ENCODE data around the gene IL1RAPL1. TPM values are rescaled to one million over a fixed set of nuclear protein-coding genes. Genes with fewer than 3 reads are reported as not detected.

The IL1RAPL1 gene
- total and polyA plus RNA-seq, 9 of the 15 experiments (the other 6 are each of a cell fraction or from before 2014, with no cell fraction given), result 0.04 to 0.07 (median 0.04) TPM; not detected in 6

DNA sequence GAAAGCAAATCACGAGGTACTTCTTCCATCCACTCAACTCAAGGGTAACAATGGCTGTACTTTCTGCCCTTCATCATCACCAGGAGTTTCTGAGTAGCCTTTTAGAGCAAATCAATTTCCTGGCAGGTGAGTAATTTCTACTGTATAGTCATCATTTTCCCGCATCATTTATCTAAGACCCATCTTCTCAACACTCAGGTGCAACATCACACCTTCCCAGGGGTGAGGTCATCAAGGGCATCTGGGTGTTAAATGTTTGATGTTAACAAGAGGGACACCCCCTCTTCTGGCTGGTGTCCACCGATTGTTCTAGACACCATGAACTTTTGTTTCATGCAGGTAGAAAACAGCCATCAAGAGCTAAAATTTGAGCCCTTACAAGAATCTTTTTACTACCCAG lies 1314.8 kb downstream of the IL1RAPL1 start (continued):
- TF ChIP-seq RFX7 (CRISPR knock-in tag; IDR thresholded peaks at IDR 0.05), result no peak
- TF ChIP-seq FOXK2 (conservative IDR thresholded peaks at IDR 0.05 in 1 of 2, IDR thresholded peaks at IDR 0.05 in 1 of 2; ENCODE audit: low read depth in 2 of 2), result no peak
- TF ChIP-seq, protein P1, sequence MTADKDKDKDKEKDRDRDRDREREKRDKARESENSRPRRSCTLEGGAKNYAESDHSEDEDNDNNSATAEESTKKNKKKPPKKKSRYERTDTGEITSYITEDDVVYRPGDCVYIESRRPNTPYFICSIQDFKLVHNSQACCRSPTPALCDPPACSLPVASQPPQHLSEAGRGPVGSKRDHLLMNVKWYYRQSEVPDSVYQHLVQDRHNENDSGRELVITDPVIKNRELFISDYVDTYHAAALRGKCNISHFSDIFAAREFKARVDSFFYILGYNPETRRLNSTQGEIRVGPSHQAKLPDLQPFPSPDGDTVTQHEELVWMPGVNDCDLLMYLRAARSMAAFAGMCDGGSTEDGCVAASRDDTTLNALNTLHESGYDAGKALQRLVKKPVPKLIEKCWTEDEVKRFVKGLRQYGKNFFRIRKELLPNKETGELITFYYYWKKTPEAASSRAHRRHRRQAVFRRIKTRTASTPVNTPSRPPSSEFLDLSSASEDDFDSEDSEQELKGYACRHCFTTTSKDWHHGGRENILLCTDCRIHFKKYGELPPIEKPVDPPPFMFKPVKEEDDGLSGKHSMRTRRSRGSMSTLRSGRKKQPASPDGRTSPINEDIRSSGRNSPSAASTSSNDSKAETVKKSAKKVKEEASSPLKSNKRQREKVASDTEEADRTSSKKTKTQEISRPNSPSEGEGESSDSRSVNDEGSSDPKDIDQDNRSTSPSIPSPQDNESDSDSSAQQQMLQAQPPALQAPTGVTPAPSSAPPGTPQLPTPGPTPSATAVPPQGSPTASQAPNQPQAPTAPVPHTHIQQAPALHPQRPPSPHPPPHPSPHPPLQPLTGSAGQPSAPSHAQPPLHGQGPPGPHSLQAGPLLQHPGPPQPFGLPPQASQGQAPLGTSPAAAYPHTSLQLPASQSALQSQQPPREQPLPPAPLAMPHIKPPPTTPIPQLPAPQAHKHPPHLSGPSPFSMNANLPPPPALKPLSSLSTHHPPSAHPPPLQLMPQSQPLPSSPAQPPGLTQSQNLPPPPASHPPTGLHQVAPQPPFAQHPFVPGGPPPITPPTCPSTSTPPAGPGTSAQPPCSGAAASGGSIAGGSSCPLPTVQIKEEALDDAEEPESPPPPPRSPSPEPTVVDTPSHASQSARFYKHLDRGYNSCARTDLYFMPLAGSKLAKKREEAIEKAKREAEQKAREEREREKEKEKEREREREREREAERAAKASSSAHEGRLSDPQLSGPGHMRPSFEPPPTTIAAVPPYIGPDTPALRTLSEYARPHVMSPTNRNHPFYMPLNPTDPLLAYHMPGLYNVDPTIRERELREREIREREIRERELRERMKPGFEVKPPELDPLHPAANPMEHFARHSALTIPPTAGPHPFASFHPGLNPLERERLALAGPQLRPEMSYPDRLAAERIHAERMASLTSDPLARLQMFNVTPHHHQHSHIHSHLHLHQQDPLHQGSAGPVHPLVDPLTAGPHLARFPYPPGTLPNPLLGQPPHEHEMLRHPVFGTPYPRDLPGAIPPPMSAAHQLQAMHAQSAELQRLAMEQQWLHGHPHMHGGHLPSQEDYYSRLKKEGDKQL (CRISPR knock-in tag; IDR thresholded peaks at IDR 0.05; ENCODE audit: borderline replicate concordance), result no peak

DNA sequence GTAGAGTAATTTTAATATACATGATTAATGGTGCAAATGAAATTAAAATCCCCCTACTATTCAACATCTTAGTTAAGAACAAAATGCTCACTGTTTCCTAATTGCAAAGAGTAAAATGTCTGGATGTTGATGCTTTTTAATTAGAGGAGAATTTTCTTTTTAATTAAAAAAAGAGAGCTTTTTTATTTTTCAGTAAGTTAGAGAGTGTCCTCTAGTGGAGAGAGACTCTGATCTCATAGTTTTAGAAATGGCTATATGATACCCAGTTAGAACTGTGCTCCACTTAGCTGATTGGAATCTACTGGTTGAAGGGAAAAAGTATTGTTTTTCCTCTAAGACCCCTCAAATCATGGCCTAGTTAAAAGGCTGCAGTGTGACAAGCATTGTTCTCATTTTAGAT lies 1316.1 kb downstream of the IL1RAPL1 start:
- Histone ChIP-seq H3K27ac (ENCODE audit: extremely low read depth, low read depth, low read length) (no peak overlapping the region), H3K4me3 (no peak overlapping the region), H3K79me2 (ENCODE audit: control insufficient read depth, insufficient read depth, low read length) (no peaks in the 10 kb centered on the region), H3K9me1 (ENCODE audit: control insufficient read depth, insufficient read depth, low read length) (no peaks in the 10 kb centered on the region), H3K4me2 (ENCODE audit: insufficient read depth, low read length) (no peak overlapping the region), H3K9ac (ENCODE audit: insufficient read depth in 1 of 2, low read depth in 2 of 2, low read length in 2 of 2) (no peak overlapping the region), H3K4me1 (replicated peaks in 1 of 2; ENCODE audit: control insufficient read depth in 2 of 2, insufficient read depth in 2 of 2, low read length in 2 of 2) (no peaks in the 10 kb centered on the region), H4K20me1 (replicated peaks; ENCODE audit: control insufficient read depth, insufficient read depth, low read length) (no peaks in the 10 kb centered on the region), H2AFZ (ENCODE audit: low read depth, low read length) (no peak overlapping the region), H3K27me3 (ENCODE audit: control insufficient read depth in 2 of 2, insufficient read depth in 2 of 2, low read length in 2 of 2) (no peaks in the 10 kb centered on the region), H3K36me3 (ENCODE audit: control insufficient read depth, insufficient read depth, low read length) (no peaks in the 10 kb centered on the region), H3K9me3 (replicated peaks; ENCODE audit: control insufficient read depth, insufficient read depth, low read depth, low read length) (no peaks in the 10 kb centered on the region)
- intact Hi-C loops (cut with micrococcal nuclease) (no loop called here), in situ Hi-C loops (cut with MboI) (no loop called here)
- DNase-seq (ENCODE audit: extremely low read depth in 1 of 4, low spot score in 3 of 4), result no peak
- ChIA-PET CTCF (ENCODE audit: low intra/inter-chr PET ratio) (no interaction called here), POLR2A (no interaction called here)
- no TSS peak for BruUV-seq (replicated peaks)
- no peak for FAIRE-seq
- no peak for ATAC-seq
- TF ChIP-seq, protein P2, sequence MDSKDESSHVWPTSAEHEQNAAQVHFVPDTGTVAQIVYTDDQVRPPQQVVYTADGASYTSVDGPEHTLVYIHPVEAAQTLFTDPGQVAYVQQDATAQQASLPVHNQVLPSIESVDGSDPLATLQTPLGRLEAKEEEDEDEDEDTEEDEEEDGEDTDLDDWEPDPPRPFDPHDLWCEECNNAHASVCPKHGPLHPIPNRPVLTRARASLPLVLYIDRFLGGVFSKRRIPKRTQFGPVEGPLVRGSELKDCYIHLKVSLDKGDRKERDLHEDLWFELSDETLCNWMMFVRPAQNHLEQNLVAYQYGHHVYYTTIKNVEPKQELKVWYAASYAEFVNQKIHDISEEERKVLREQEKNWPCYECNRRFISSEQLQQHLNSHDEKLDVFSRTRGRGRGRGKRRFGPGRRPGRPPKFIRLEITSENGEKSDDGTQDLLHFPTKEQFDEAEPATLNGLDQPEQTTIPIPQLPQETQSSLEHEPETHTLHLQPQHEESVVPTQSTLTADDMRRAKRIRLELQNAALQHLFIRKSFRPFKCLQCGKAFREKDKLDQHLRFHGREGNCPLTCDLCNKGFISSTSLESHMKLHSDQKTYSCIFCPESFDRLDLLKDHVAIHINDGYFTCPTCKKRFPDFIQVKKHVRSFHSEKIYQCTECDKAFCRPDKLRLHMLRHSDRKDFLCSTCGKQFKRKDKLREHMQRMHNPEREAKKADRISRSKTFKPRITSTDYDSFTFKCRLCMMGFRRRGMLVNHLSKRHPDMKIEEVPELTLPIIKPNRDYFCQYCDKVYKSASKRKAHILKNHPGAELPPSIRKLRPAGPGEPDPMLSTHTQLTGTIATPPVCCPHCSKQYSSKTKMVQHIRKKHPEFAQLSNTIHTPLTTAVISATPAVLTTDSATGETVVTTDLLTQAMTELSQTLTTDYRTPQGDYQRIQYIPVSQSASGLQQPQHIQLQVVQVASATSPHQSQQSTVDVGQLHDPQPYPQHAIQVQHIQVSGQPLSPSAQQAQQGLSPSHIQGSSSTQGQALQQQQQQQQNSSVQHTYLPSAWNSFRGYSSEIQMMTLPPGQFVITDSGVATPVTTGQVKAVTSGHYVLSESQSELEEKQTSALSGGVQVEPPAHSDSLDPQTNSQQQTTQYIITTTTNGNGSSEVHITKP (IDR thresholded peaks at IDR 0.05; ENCODE audit: partially characterized antibody), result no peak
- no peak for TF ChIP-seq FOXJ3 (CRISPR knock-in tag; IDR thresholded peaks at IDR 0.05)
- TF ChIP-seq, protein P3, sequence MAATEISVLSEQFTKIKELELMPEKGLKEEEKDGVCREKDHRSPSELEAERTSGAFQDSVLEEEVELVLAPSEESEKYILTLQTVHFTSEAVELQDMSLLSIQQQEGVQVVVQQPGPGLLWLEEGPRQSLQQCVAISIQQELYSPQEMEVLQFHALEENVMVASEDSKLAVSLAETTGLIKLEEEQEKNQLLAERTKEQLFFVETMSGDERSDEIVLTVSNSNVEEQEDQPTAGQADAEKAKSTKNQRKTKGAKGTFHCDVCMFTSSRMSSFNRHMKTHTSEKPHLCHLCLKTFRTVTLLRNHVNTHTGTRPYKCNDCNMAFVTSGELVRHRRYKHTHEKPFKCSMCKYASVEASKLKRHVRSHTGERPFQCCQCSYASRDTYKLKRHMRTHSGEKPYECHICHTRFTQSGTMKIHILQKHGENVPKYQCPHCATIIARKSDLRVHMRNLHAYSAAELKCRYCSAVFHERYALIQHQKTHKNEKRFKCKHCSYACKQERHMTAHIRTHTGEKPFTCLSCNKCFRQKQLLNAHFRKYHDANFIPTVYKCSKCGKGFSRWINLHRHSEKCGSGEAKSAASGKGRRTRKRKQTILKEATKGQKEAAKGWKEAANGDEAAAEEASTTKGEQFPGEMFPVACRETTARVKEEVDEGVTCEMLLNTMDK (IDR thresholded peaks at IDR 0.05; ENCODE audit: borderline replicate concordance, insufficient read depth, low read depth, low read length, poor library complexity, severe bottlenecking), result no peak
- no peak for TF ChIP-seq PHB2 (IDR thresholded peaks at IDR 0.05; ENCODE audit: low read depth)
- TF ChIP-seq, protein P4, sequence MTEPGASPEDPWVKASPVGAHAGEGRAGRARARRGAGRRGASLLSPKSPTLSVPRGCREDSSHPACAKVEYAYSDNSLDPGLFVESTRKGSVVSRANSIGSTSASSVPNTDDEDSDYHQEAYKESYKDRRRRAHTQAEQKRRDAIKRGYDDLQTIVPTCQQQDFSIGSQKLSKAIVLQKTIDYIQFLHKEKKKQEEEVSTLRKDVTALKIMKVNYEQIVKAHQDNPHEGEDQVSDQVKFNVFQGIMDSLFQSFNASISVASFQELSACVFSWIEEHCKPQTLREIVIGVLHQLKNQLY (CRISPR knock-in tag; conservative IDR thresholded peaks at IDR 0.05), result no peak
- no peak for TF ChIP-seq RAD51 (IDR thresholded peaks at IDR 0.05; ENCODE audit: borderline replicate concordance, low read depth)

Measured in K562 (cell line).